ENCODE data around the gene AP4B1.

Gene AP4B1

GRCh38 chr1:113891631-113892220 is 12.9 kb downstream of the AP4B1 start:
- no peak for DNase-seq

- DNase-seq, result no peak
Observed at GRCh38 chr1:113890816-113891215, 13.8 kb downstream of the AP4B1 start.

- DNase-seq, result no peak
Observed at GRCh38 chr1:113887402-113888175, 17.0 kb downstream of the AP4B1 start, which contains the start of gene BCL2L15. Gene BCL2L15, minus strand, starts transcription at chr1:113887581. Its CDS starts 206 bp downstream, at chr1:113887375.

GRCh38 chr1:113886417-113887401 is 17.9 kb downstream of the AP4B1 start:
- DNase-seq, result no peak

- DNase-seq, result no peak
Observed at GRCh38 chr1:113881661-113882060, 22.9 kb downstream of the AP4B1 start.

- DNase-seq, result no peak
Observed at GRCh38 chr1:113879739-113880038, 24.9 kb downstream of the AP4B1 start.

GRCh38 chr1:113876176-113876575 is 28.4 kb downstream of the AP4B1 start:
- no peak for DNase-seq

GRCh38 chr1:113875714-113876113 is 28.9 kb downstream of the AP4B1 start:
- no peak for DNase-seq

- DNase-seq, result peak; percentile 13
Observed at GRCh38 chr1:113874012-113874879, 30.4 kb downstream of the AP4B1 start.

GRCh38 chr1:113872219-113872935 is 32.2 kb downstream of the AP4B1 start:
- DNase-seq, result no peak

GRCh38 chr1:113871597-113872113 is 32.9 kb downstream of the AP4B1 start, which contains the start of gene PTPN22:
Gene PTPN22, minus strand, starts transcription at chr1:113871712.
- peak; percentile 79 for DNase-seq

- no peak for DNase-seq
Observed at GRCh38 chr1:113870778-113871177, 33.8 kb downstream of the AP4B1 start.

GRCh38 chr1:113868387-113869083 is 36.1 kb downstream of the AP4B1 start:
- peak; percentile 45 for DNase-seq

GRCh38 chr1:113861641-113862040 is 43.0 kb downstream of the AP4B1 start:
- DNase-seq, result no peak

- peak; percentile 82 for DNase-seq
Observed at GRCh38 chr1:113860891-113861290, 43.7 kb downstream of the AP4B1 start.

GRCh38 chr1:113859478-113860175 is 45.0 kb downstream of the AP4B1 start:
- no peak for DNase-seq

GRCh38 chr1:113858982-113859381 is 45.6 kb downstream of the AP4B1 start:
- DNase-seq, result no peak

GRCh38 chr1:113858418-113858817 is 46.2 kb downstream of the AP4B1 start:
- DNase-seq, result no peak

- DNase-seq, result no peak
Observed at GRCh38 chr1:113857776-113858175, 46.8 kb downstream of the AP4B1 start.

- no peak for DNase-seq
Observed at GRCh38 chr1:113856401-113856790, 48.2 kb downstream of the AP4B1 start.
